ENCODE measurements around the gene METTL18.

METTL18 gene

GRCh38 chr1:169746550-169746949 lies 48.2 kb downstream of the METTL18 start:
- H3K36me3 ChIP-seq (ENCODE audit: low read depth), result no peaks in the 10 kb centered on the region
- no peak overlapping the region for H3K4me3 ChIP-seq (ENCODE audit: severe bottlenecking)
- no peaks in the 10 kb centered on the region for H3K27me3 ChIP-seq (ENCODE audit: insufficient read depth, poor library complexity, severe bottlenecking)
- ATAC-seq (ENCODE audit: low read depth), result no peak
- H3K4me1 ChIP-seq (ENCODE audit: insufficient read depth, poor library complexity, severe bottlenecking), result no peaks in the 10 kb centered on the region
- TF ChIP-seq CTCF (IDR thresholded peaks at IDR 0.05; ENCODE audit: poor library complexity, severe bottlenecking), result no peak
- DNase-seq (ENCODE audit: low spot score), result no peak
- no peaks in the 10 kb centered on the region for H3K9me3 ChIP-seq (ENCODE audit: severe bottlenecking)
- no peak overlapping the region for H3K27ac ChIP-seq (ENCODE audit: poor library complexity, severe bottlenecking)

GRCh38 chr1:169745015-169745861 lies 49.5 kb downstream of the METTL18 start:
- TF ChIP-seq CTCF (IDR thresholded peaks at IDR 0.05; ENCODE audit: poor library complexity, severe bottlenecking), result no peak

More at GRCh38 chr1:169745015-169745861, 49.5 kb downstream of the METTL18 start:
- DNase-seq (ENCODE audit: low spot score) (no peak), ATAC-seq (ENCODE audit: low read depth) (no peak)
- H3K4me1 ChIP-seq (ENCODE audit: insufficient read depth, poor library complexity, severe bottlenecking), result no peaks in the 10 kb centered on the region
- H3K36me3 ChIP-seq (ENCODE audit: low read depth), result no peaks in the 10 kb centered on the region
- no peak overlapping the region for H3K27ac ChIP-seq (ENCODE audit: poor library complexity, severe bottlenecking)
- no peaks in the 10 kb centered on the region for H3K9me3 ChIP-seq (ENCODE audit: severe bottlenecking)
- H3K27me3 ChIP-seq (ENCODE audit: insufficient read depth, poor library complexity, severe bottlenecking), result no peaks in the 10 kb centered on the region
- H3K4me3 ChIP-seq (ENCODE audit: severe bottlenecking), result no peak overlapping the region

Measured in RWPE2 (cell line).